HFF-Myc (cell line): Measurements from ENCODE around the gene RAB40C.

Source experiments
- DNase-seq: peaks from one replicate; pipeline ENCODE4 v3.0.0-alpha.2; 2011; ENCODE audit warnings: low read depth; ENCODE audit errors: extremely low read depth
- H3K4me3 ChIP-seq: replicated peaks from 2 replicates; pipeline ENCODE4 v1.5.1; 2011; ENCODE audit warnings: low read depth, mild to moderate bottlenecking, control low read depth, low read length
- CTCF ChIP-seq: IDR thresholded peaks from 2 replicates; pipeline ENCODE4 v1.5.1; 2012; ENCODE audit warnings: mild to moderate bottlenecking, low read depth, low read length, control low read depth; ENCODE audit errors: missing control alignments

The RAB40C gene

GRCh38 chr16:608019-608418 lies 18.2 kb downstream of the RAB40C start:
- no peak for TF ChIP-seq CTCF
- no peak overlapping the region for H3K4me3 ChIP-seq
- DNase-seq: no peak

- no peak for TF ChIP-seq CTCF
- DNase-seq: no peak
- no peak overlapping the region for H3K4me3 ChIP-seq
These were observed 19.4 kb downstream of the RAB40C start for GRCh38 chr16:609316-609715.

GRCh38 chr16:609984-610383 lies 20.1 kb downstream of the RAB40C start:
- H3K4me3 ChIP-seq: no peak overlapping the region
- no peak for TF ChIP-seq CTCF
- no peak for DNase-seq

GRCh38 chr16:610513-611381 lies 20.9 kb downstream of the RAB40C start:
- no peak overlapping the region for H3K4me3 ChIP-seq
- peak; percentile 43 for TF ChIP-seq CTCF
- no peak for DNase-seq

- no peak for DNase-seq
- H3K4me3 ChIP-seq: no peak overlapping the region
- TF ChIP-seq CTCF: no peak
These were observed 25.3 kb downstream of the RAB40C start for GRCh38 chr16:615122-615521.

GRCh38 chr16:616733-617586 lies 27.1 kb downstream of the RAB40C start:
- TF ChIP-seq CTCF: no peak
- no peak overlapping the region for H3K4me3 ChIP-seq
- no peak for DNase-seq
